Myocyte (in vitro differentiated cells): Measurements from ENCODE around the gene MAP3K8. TPM values are rescaled to one million over a fixed set of nuclear protein-coding genes. Genes with fewer than 3 reads are reported as not detected.
A peak's percentile ranks its signal among the peaks of the same experiment; 100 is the strongest.
"Not testable (repeated sequence)": the region's sequence is repeated elsewhere in the genome, so short reads cannot be mapped to it uniquely, and the experiment has no call there.

Source experiments
- DNase-seq: peaks from one replicate; pipeline ENCODE4 v3.0.0-alpha.2; 2012; ENCODE audit warnings: low read depth
- total RNA-seq: library from RNA; depleted of rRNA; stranded (reverse); fragments of >200 nt; gene quantifications from 2 replicates; pipeline ENCODE4 v1.2.3, GENCODE V29; 2014

MAP3K8 gene
- total RNA-seq, 1 donor from 2014 or later = 7.2 TPM

DNA sequence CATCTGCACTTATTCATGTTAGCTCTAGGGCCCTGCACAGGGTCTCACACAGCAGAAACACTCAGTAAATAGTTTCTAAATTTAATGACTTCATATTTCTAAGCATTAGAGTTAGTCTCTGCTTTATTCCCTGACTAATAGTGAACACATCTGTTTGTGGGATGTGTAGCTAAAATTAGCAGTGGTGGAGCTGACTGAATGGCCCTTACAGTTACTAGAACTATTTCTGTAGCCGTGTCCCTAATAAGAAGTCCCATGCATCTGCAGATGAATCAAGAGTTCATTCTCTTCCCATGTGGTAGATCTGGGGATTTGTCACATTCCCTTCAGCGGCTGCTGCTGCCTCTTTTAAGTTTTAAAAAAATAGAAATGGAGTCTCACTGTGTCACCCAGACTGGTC is 11.7 kb downstream of the MAP3K8 start:
- peak; percentile 95 for DNase-seq

DNA sequence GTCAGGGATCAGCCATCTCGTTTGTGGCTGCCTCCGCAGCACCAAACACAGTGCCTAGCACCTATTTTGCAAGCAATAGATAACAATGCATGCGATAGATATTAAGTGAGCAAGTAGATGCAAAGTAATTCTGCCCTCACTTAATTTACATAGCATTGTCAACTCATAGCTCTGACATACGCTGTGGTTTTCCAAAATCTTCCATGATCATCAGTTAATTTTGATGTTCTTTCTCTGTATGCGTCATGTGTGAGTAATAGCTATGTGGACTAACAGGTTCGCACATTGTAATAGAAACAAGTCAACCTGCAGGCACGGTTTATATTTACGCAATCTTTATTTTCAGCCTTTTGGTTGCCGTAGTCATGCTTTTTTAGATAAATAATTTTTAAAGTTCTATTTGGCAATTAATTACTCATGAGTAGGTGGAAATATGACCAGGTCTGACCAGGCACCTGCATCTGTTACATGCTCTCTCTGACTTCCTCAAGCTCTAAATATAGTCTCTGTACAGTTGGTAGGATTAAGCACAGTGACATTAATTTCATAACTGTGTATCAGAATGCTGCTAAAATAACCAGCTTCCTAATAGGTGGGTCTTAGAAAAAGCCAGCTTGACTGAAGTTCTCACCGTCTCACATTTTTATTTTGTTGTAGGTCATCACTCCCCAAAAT is 13.3 kb downstream of the MAP3K8 start:
- DNase-seq = no peak

DNA sequence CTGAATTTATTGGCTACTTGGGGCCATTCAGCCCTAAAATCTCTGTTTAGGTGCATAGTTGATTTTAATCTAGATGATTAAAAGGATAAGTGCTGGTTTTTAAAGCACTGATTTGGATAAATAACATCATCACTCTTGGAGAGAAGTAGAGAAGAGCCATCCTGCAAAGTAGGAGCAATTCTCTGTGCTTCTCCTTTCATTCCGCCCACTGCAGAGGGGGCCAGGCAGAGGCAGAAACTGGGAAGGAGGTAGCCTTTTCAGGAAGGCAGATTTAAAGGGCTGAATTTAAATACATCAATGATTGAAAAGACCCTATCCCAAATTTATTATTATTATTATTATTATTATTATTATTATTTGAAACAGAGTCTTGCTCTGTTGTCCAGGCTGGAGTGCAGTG is 14.1 kb downstream of the MAP3K8 start:
- DNase-seq = no peak

DNA sequence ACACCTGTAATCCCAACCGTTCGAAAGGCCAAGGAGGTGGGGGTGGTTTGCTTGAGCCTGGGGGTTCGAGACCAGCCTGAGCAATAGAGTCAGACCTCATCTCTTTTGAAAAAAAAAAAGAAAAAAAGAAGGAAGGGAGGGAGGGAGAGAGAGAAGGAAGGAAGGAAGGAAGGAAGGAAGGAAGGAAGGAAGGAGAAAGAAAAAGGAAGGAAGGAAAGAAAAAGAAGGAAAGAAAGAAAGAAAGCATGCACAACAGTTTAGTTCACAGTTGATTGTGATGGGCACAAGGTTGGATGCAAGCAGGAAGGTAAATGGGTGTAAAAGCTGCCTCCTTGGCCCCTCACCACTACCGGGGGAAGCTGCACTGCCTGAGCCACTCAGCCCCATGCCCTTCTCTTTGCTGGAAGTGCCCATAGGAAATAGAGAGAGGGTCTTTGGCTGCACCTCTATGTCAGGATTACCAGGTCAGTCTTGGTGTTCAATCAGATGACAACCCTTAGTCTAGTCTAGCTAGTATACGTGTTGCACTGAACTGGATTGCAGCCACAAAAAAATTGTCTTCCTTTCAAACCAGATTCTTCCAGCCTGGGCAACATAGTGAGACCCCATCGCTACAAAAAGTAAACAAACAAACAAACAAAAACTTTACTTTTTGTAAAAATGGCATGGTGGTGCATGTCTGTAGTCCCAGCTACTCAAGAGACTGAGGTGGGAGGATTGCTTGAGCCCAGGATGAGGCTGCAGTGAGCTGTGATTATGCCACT is 20.0 kb downstream of the MAP3K8 start:
- DNase-seq = no peak

GRCh38 chr10:30454744-30455510 is 20.9 kb downstream of the MAP3K8 start:
- peak; percentile 50 for DNase-seq

- no peak for DNase-seq
Measured at GRCh38 chr10:30455816-30456215, 21.8 kb downstream of the MAP3K8 start.

GRCh38 chr10:30456266-30456665 is 22.3 kb downstream of the MAP3K8 start:
- no peak for DNase-seq

- no peak for DNase-seq
Measured at GRCh38 chr10:30459283-30459682, 25.3 kb downstream of the MAP3K8 start.

DNA sequence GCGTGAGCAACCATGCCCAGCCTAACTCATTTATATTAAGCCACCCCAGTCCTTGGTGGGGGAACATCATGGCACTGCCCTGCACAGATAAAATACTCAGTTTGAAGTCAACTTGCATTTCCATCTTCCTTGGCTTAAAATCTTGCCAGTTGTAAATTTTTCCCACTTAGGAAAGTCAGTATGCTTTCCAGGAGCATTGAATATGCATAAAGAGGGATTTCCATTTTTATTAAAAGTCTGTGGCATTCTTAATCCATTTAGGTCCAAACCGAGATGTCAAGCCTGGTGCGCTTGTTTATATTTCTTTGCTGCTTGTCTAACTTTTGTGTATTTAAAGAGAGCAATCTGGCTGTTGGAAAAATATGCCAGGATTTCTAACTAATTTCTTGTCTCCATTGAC is 26.1 kb downstream of the MAP3K8 start:
- no peak for DNase-seq

- DNase-seq = no peak
Measured at GRCh38 chr10:30462513-30462912, 28.5 kb downstream of the MAP3K8 start.

DNA sequence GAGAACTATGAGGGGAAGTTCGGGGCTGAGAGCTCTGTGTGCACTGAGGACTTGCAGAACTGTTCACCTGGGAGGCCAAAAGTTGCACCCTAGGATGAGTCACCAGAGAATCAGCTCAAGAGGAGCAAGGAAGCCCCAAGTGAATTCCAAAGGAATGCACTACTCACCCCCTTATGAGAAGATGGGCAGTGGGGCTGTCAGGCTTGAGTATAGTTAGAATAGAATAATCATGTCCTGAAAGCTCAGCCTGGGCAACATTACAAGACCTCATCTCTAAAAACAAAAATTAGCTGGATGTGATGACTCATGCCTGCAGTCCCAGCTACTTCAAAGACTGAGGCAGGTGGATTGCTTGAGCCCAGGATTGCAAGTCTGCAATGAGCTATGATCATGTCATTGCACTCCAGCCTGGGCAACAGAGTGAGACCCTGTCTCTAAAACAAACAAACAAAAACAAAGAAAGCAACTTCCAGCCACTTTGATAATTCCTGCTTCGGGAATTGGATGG is 30.0 kb downstream of the MAP3K8 start:
- DNase-seq = peak; percentile 21

- DNase-seq = no peak
Measured at GRCh38 chr10:30464675-30465074, 30.7 kb downstream of the MAP3K8 start.

DNA sequence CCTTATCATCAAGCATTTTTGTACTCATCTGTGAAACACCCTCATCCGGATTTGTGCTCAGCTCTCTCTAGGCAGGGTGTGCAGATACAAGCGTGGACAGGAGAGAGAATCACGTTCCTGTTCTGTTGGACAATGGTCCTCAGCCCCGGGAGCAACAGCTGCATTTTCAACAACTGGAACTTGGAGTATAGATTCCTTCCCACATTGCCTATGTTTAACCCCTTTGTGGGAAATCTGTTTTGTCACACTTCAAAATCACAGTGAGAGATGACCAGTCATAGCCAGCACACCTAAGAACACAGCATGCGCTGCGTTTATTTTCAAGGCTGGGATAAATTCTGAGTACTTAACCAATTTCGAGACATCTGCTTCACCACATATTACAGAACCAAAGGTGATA is 32.5 kb downstream of the MAP3K8 start:
- DNase-seq = no peak

DNA sequence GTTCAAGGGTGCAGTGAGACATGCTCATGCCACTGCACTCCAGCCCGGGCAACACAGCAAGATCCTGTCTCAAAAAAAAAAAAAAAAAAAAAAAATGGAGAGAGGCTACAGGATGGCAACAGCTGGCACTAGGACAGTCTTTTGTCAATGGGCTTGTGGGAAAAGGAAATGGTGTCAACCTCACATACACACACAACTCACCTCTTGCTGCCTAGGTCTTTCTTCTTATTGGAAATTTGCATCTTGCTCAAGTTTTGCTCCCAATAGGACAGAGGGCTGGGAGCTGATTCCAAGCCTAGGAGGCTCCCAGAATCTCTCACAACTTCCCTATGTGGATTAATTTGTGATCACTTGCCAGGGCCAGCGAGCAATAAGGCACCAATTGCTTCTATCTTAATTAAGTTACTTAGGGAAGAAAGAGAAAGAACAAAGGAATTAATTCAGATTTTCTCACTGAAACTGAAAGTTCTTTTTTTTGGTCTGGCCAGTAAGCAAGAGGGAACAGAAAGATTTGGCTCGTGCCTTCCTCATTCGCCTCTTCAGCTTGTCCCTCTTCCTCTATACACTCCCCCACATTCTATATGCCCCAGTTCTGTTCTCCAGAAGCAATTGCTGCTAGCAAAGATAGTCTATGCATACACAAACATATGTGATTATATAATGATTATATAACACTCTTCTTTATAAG is 33.8 kb downstream of the MAP3K8 start:
- no peak for DNase-seq

DNA sequence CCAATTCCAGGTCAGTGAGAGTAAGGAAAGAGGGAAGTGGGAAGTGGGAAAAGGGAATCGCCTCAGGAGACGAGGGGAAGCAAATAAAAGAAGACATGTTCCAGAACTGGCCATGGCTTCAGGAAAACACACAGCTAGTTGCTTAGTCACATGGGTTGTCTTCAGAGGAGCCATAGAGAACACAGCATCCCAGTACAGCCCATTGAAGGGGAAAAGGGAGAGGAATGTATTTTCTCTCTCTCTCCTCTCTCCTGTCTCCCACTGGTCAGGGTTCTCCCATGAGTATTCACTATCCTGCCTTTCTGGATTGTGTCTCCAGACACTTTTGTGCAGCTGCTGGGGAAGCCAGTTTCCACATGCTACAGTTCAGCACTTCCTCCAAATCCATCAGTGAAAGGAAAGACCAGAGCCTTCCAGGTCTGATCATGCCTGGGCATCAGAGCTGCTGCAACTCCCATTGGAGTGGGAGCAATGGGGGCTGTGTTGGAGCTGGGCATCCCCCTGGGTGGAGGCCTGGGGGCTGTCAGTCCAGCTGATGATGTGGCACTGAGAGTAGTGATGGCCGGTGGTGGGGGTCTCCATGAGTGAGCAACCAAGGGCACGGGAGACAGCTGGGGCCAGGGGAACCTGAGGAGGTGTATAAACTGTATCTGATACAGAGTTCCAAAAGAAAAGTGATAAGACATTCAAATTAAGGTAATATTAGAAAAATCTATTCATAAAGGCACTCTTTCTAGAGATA is 38.6 kb downstream of the MAP3K8 start:
- no peak for DNase-seq

- not testable (repeated sequence) for DNase-seq
Measured at GRCh38 chr10:30475515-30475914, 41.5 kb downstream of the MAP3K8 start.

GRCh38 chr10:30476511-30477155 is 42.6 kb downstream of the MAP3K8 start:
- DNase-seq = no peak

DNA sequence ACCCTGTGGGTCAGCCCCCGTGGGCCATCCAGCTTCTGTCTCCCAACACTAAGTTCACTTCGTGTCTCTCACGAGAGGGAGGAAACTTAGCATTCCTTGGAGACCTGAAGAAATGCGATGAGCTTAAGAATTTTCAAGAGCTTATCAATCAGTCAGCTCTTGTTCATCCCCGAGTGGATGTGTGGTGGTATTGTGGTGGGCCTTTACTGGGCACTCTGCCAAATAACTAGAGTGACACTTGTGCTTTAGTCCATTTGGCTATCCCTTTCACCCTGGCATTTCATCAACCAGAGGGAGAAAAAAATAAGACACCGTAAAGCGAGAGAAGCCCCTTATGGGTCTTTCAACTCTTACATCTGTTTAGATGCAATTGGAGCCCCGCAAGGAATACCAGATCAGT is 45.5 kb downstream of the MAP3K8 start:
- not testable (repeated sequence) for DNase-seq

GRCh38 chr10:30481603-30482002 is 47.6 kb downstream of the MAP3K8 start:
- DNase-seq = no peak

DNA sequence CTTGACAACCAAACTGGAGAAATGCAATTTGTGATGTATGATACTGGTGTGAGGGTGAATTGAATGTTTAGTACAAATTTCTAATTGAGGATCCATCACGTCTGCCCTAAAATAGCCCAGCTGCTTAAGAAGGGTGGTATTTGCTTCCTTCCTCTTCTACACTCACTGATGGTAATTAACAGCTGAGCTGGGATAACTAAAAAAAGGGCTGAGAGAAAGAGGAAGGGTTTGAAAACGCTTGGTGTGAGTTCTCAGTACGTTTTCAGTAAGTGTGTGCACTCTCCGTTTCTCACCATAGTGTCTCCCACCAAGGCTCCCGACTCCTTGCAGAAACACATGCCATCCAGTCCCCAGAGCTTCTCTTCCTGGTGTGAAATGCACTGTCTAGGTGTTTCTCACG is 54.3 kb downstream of the MAP3K8 start:
- peak; percentile 15 for DNase-seq
